ENCODE results near the gene SLC2A14. TPM values are rescaled to one million over a fixed set of nuclear protein-coding genes. Genes with fewer than 3 reads are reported as not detected.
"Not testable (repeated sequence)": the region's sequence is repeated elsewhere in the genome, so short reads cannot be mapped to it uniquely, and the experiment has no call there.

SLC2A14 gene
- polyA plus RNA-seq (2011; rRNA removed), result 0.12 and 0.17 TPM in 2 replicates
- polyA minus RNA-seq (2011; rRNA and poly(A)+ RNA removed), result 0.23 and 0.26 TPM in 2 replicates

DNA sequence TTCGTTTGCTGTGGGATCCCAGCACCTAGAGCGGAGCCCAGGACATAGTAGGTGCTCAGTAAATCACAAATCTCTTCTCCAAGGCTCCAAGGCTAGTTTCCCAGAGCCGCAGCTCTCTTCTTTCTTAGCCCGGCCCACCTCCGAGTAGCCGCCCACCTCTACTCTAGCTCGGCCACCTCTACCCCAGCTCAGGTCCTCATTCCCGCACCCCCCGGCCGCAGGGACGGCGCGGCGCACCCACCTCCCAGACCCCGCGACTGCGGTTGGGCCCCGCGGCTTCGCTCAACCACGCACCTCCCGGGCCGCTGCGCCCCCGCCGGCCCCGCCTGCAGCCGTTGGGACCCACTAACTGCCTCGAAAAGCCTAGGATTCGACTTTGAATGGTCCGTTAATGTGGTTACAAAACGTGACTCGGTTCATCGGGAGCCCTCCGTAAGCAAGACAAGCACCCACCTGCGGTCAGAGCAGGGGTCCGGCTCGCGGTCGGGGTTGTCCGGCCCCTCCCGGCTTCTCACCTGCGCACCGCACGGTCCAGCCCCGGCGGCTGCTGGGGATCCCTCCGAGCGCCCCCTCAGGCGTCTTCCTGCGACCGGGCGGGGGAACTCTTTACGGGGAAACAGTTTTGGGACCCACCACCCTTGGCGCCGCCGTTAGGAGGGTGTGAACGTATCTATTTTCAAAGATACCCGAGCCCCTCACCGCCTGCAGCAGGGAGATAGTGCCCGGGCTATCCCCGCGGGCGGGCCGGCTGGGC, at the start of gene SLC2A14:
TSS of gene SLC2A14 (minus strand) at position 350 of the 754 bp plus-strand sequence. CDS start 3,035 bp downstream, outside the sequence.
- CTCF ChIA-PET, result no interaction called here
- POLR2A ChIA-PET, result no interaction called here
- TF ChIP-seq CTCF (IDR thresholded peaks at IDR 0.05; ENCODE audit: low read depth, low read length), result no peak
- no peak for DNase-seq (ENCODE audit: low read depth, low spot score)
- no peak within 1 kb of the TSS for H3K27ac ChIP-seq (ENCODE audit: low read depth, low read length)
- peaks cover 7% of the 10 kb centered on the region for H3K27me3 ChIP-seq (ENCODE audit: control insufficient read depth, insufficient read depth, low read length)
- H3K4me3 ChIP-seq (ENCODE audit: low read depth, low read length), result peak within 1 kb of the TSS; percentile 35
- H3K9me3 ChIP-seq (ENCODE audit: control insufficient read depth, insufficient read depth, low read length), result no peaks in the 10 kb centered on the region; the same call in 1 of the 2 replicates

- H3K9me3 ChIP-seq (ENCODE audit: control insufficient read depth, insufficient read depth, low read length); DNase-seq (ENCODE audit: low read depth, low spot score); H3K27me3 ChIP-seq (ENCODE audit: control insufficient read depth, insufficient read depth, low read length); H3K27ac ChIP-seq (ENCODE audit: low read depth, low read length); H3K4me3 ChIP-seq (ENCODE audit: low read depth, low read length): not testable (repeated sequence)
- CTCF ChIA-PET, result interaction anchor here (1.0 to 1.3 kb wide), 2 partner anchors 12 to 124 kb away, joined by 3 to 4 read pairs; no protein-coding TSS in a partner anchor
- POLR2A ChIA-PET, result interaction anchor here (0.6 kb wide), 1 partner anchor 111 kb away, joined by 11 read pairs; no protein-coding TSS in a partner anchor
These were observed 48.5 kb upstream of the SLC2A14 start for GRCh38 chr12:7921181-7921580.

GRCh38 chr12:7918268-7918590, 45.5 kb upstream of the SLC2A14 start:
- POLR2A ChIA-PET, result interaction anchor here (0.6 to 1.0 kb wide), 3 partner anchors 15 to 728 kb away, joined by 3 read pairs; no protein-coding TSS in a partner anchor
- not testable (repeated sequence) for H3K4me3 ChIP-seq (ENCODE audit: low read depth, low read length); DNase-seq (ENCODE audit: low read depth, low spot score); H3K27me3 ChIP-seq (ENCODE audit: control insufficient read depth, insufficient read depth, low read length); H3K9me3 ChIP-seq (ENCODE audit: control insufficient read depth, insufficient read depth, low read length); H3K27ac ChIP-seq (ENCODE audit: low read depth, low read length)
- CTCF ChIA-PET, result interaction anchor here (0.7 to 1.4 kb wide), 3 partner anchors 14 to 78 kb away, joined by 3 to 19 read pairs (median 5); no protein-coding TSS in a partner anchor

DNA sequence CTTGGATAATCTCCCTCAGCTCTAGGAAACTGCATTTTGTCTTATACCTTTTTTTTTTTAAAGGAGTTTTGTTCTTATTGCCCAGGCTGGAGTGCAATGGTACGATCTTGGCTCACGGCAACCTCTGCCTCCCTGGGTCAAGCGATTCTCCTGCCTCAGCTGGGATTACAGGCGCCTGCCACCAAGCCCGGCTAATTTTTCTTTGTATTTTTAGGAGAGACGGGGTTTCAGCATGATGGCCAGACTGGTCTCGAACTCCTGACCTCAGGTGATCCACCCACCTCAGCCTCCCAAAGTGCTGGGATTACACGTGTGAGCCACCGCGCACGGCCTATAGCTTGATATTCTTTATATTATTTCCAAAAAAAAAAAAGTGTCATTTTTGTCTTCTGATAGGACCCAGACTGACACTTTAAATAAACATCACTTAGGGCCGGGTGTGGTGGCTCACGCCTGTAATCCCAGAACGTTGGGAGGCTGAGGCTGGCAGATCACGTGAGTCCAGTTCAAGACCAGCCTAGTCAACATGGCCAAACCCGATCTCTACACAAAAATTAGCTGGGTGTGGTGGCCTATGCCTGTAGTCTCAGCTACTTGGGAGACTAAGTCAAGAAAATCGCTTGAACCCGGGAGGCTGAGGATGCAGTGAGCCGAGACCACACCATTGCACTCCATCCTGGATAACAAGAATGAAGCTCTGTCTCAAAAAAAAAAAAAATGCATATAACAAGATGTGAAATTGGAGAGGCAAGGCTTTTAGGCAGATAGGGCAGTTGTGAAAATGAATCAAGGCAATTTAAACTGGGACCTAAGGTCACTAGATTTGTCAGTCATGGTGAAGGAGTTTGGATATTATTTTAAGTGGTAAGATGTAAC, 44.9 kb upstream of the SLC2A14 start:
- ChIA-PET POLR2A (interaction anchor here (0.5 to 1.0 kb wide), 3 partner anchors 11 to 39 kb away, joined by 3 read pairs; no protein-coding TSS in a partner anchor), CTCF (interaction anchor here (0.7 to 1.4 kb wide), 2 partner anchors 11 to 78 kb away, joined by 3 read pairs; no protein-coding TSS in a partner anchor)
- H3K27me3 ChIP-seq (ENCODE audit: control insufficient read depth, insufficient read depth, low read length), result no peaks in the 10 kb centered on the region
- DNase-seq (ENCODE audit: low read depth, low spot score), result no peak
- no peak overlapping the region for H3K4me3 ChIP-seq (ENCODE audit: low read depth, low read length)
- no peaks in the 10 kb centered on the region; the same call in 1 of the 2 replicates for H3K9me3 ChIP-seq (ENCODE audit: control insufficient read depth, insufficient read depth, low read length)
- H3K27ac ChIP-seq (ENCODE audit: low read depth, low read length), result no peak overlapping the region
- TF ChIP-seq CTCF (IDR thresholded peaks at IDR 0.05; ENCODE audit: low read depth, low read length), result no peak

DNA sequence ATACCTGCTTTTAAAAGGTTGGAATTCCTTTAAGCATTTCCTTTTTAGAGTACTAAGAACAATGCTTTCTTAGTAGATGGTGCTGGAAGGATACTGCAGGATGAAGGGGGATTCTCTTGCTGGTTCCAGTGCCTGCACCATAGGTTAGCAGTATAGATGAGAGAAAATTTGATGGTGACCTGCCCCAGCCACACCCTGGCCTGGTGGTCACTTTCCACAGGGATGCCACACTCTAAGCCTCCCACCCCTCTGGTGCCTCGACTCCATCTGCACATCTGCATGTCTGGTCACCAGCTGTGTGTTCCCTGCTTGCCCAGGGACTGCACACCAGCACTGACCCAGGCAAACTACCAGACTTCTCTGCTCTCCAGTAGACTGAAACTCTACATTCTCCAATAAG, 44.2 kb upstream of the SLC2A14 start:
- H3K9me3 ChIP-seq (ENCODE audit: control insufficient read depth, insufficient read depth, low read length), result no peaks in the 10 kb centered on the region; the same call in 1 of the 2 replicates
- H3K4me3 ChIP-seq (ENCODE audit: low read depth, low read length), result no peak overlapping the region
- H3K27me3 ChIP-seq (ENCODE audit: control insufficient read depth, insufficient read depth, low read length), result no peaks in the 10 kb centered on the region
- DNase-seq (ENCODE audit: low read depth, low spot score), result no peak
- ChIA-PET CTCF (no interaction called here), POLR2A (interaction anchor here (0.6 kb wide), 1 partner anchor 12 kb away, joined by 3 read pairs; no protein-coding TSS in a partner anchor)
- no peak overlapping the region for H3K27ac ChIP-seq (ENCODE audit: low read depth, low read length)
- TF ChIP-seq CTCF (IDR thresholded peaks at IDR 0.05; ENCODE audit: low read depth, low read length), result no peak

Measured in AG04450 (cell line).